Measurements from ENCODE around the gene SLC39A2. TPM values are rescaled to one million over a fixed set of nuclear protein-coding genes. Genes with fewer than 3 reads are reported as not detected.

The SLC39A2 gene
- total and polyA plus RNA-seq, 4 donors = 0.05 to 0.08 TPM; not detected in 2

GRCh38 chr14:21041676-21042433 is 42.8 kb downstream of the SLC39A2 start, which contains the start of gene RNASE7:
TSS of gene RNASE7 (plus strand) at chr14:21042362. CDS start at chr14:21042993, 631 bp downstream.
- Histone ChIP-seq H3K4me1 (ENCODE audit: control insufficient read depth in 4 of 4, insufficient read depth in 4 of 4, low read length in 3 of 4) (peaks cover 20 to 82% (median 58%) of the 10 kb centered on the region in 4 donors), H3K9ac (ENCODE audit: low read depth in 1 of 2, low read length in 2 of 2) (no peak within 1 kb of the TSS)

More at GRCh38 chr14:21041676-21042433, 42.8 kb downstream of the SLC39A2 start, which contains the start of gene RNASE7:
- Histone ChIP-seq H3K36me3 (ENCODE audit: control insufficient read depth in 4 of 4, insufficient read depth in 3 of 4, low read depth in 1 of 4, low read length in 3 of 4) (no peaks in the 10 kb centered on the region), H3K4me3 (ENCODE audit: low read depth in 1 of 3, low read length in 3 of 3) (no peak within 1 kb of the TSS), H3K27me3 (ENCODE audit: control insufficient read depth in 4 of 4, insufficient read depth in 4 of 4, low read length in 3 of 4) (no peaks in the 10 kb centered on the region), H3K9me3 (ENCODE audit: control insufficient read depth in 4 of 4, low read length in 3 of 4) (no peaks in the 10 kb centered on the region), H3K27ac (ENCODE audit: low read depth in 1 of 2, low read length in 2 of 2) (peak within 1 kb of the TSS; percentile 84 to 86)
- 65% methylated on average over 11 of the region's 11 CpGs for WGBS
- no peak for DNase-seq (ENCODE audit: low spot score)
- no peak for TF ChIP-seq MAX (IDR thresholded peaks at IDR 0.05)
- TF ChIP-seq FOXA1 (IDR thresholded peaks at IDR 0.05) = no peak
- no peak for TF ChIP-seq CTCF (IDR thresholded peaks at IDR 0.05; ENCODE audit: low read depth, low read length, missing input control)
- no peak for TF ChIP-seq TAF1 (conservative IDR thresholded peaks at IDR 0.05)
- no peak for TF ChIP-seq ATF3 (IDR thresholded peaks at IDR 0.05)
- no peak for TF ChIP-seq NR2F2 (IDR thresholded peaks at IDR 0.05)
- no peak for TF ChIP-seq SP1 (IDR thresholded peaks at IDR 0.05)
- TF ChIP-seq FOXA2 (IDR thresholded peaks at IDR 0.05) = no peak
- TF ChIP-seq HNF4G (IDR thresholded peaks at IDR 0.05) = no peak
- peak; percentile 57 to 63 for TF ChIP-seq JUND (IDR thresholded peaks at IDR 0.05)
- TF ChIP-seq HNF4A (conservative IDR thresholded peaks at IDR 0.05) = no peak
- TF ChIP-seq YY1 (IDR thresholded peaks at IDR 0.05) = peak; percentile 25
- no peak for TF ChIP-seq ZBTB33 (IDR thresholded peaks at IDR 0.05)
- peak in 1 of 2 donors; percentile 28 for TF ChIP-seq RXRA (IDR thresholded peaks at IDR 0.05)
- TF ChIP-seq GABPA (IDR thresholded peaks at IDR 0.05 in 1 of 2, conservative IDR thresholded peaks at IDR 0.05 in 1 of 2) = no peak
- TF ChIP-seq RAD21 (IDR thresholded peaks at IDR 0.05) = no peak
- TF ChIP-seq EGR1 (IDR thresholded peaks at IDR 0.05; ENCODE audit: low read depth in 2 of 2) = no peak
- TF ChIP-seq REST (IDR thresholded peaks at IDR 0.05) = no peak

All from liver (tissue), 9 donors.